ENCODE results near the gene PYROXD2.

The PYROXD2 gene

DNA sequence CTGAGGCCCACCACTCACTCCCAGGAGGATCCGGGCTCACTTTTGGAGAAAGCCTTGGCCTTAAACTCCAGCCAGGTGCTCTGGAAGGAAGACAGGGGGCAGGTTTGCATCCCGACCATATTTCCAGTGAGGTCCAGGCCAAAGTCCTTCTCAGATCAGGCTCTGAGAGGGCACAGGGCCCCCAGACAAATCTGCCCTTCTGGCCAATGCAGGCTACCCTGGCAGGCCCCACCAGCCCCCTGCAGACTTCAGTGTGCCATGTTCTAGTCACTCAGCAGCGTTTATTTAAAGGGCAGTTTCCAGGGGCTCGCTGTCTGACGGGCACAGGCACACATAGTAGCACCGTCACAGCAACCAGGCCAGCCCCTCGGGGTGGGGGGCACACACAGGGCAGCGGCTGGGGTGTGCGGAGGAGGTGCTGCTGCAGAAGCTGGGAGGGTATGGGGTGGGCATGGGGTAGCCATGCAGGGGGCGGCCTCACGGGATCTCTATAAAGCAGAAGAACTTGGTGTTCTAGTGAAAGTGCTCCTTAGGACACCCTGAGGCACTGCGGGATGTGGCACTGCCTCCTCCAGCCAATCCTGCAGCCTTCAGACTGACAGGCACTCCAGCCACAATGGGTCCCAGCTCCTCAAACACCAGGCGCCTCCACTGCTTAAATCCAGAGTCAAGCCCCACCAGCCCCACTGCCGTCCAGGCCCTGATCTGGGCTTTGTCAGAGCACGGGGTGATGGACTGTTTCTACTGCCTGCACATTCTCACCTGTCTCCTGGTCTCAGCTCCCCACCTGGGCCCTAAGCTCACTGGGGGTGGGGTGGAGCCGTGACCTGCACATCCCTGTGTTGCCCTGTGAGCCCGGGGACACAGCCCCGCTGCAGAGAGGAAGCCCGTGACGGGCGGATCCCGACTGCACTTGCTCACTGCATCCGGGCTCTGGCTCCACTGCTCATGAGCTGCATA, 9.6 kb upstream of the PYROXD2 start:
- Histone ChIP-seq H3K4me2 (ENCODE audit: low read length) (no peak overlapping the region), H3K4me1 (ENCODE audit: low read length) (peaks cover 7% of the 10 kb centered on the region), H3K36me3 (replicated peaks; ENCODE audit: low read depth, low read length) (no peaks in the 10 kb centered on the region), H3K9ac (ENCODE audit: low read length) (no peak overlapping the region), H3K27ac (ENCODE audit: low read length) (no peak overlapping the region), H3K9me3 (ENCODE audit: insufficient read depth, low read length) (no peaks in the 10 kb centered on the region), H3K79me2 (ENCODE audit: low read length) (no peaks in the 10 kb centered on the region), H2AFZ (ENCODE audit: low read depth, low read length) (no peak overlapping the region), H3K4me3 (ENCODE audit: low read length) (no peak overlapping the region), H4K20me1 (ENCODE audit: insufficient read depth, low read length) (no peaks in the 10 kb centered on the region), H3K27me3 (ENCODE audit: low read depth, low read length) (no peaks in the 10 kb centered on the region)
- TF ChIP-seq, protein P1, sequence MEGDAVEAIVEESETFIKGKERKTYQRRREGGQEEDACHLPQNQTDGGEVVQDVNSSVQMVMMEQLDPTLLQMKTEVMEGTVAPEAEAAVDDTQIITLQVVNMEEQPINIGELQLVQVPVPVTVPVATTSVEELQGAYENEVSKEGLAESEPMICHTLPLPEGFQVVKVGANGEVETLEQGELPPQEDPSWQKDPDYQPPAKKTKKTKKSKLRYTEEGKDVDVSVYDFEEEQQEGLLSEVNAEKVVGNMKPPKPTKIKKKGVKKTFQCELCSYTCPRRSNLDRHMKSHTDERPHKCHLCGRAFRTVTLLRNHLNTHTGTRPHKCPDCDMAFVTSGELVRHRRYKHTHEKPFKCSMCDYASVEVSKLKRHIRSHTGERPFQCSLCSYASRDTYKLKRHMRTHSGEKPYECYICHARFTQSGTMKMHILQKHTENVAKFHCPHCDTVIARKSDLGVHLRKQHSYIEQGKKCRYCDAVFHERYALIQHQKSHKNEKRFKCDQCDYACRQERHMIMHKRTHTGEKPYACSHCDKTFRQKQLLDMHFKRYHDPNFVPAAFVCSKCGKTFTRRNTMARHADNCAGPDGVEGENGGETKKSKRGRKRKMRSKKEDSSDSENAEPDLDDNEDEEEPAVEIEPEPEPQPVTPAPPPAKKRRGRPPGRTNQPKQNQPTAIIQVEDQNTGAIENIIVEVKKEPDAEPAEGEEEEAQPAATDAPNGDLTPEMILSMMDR (IDR thresholded peaks at IDR 0.05; ENCODE audit: low read depth, low read length), result no peak
- TF ChIP-seq EZH2phosphoT487 (IDR thresholded peaks at IDR 0.05; ENCODE audit: low read depth), result no peak

DNA sequence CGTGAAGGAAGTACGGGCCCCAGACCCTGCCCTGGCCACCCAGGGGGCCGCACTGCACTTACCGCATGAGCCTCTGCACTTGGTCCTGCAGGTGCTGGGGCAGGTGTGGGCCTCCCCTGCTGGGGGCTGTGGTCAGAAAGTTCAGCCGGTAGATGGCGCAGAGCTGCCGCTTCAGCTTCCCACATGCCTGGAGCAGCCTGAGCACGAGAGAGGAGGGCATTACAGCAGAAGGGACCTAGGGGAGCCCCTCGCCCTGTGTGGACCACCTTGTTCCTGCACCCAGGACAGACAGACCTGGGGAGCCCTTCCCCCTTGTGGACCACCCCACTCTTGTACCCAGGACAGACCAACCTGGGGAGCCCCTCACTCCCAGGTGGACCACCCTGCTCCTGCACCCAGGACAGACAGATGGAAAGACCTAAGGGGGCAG, 8.7 kb upstream of the PYROXD2 start:
- Histone ChIP-seq H3K4me1 (ENCODE audit: low read length) (peaks cover 7% of the 10 kb centered on the region), H2AFZ (ENCODE audit: low read depth, low read length) (no peak overlapping the region), H4K20me1 (ENCODE audit: insufficient read depth, low read length) (no peaks in the 10 kb centered on the region), H3K4me3 (ENCODE audit: low read length) (no peak overlapping the region), H3K79me2 (ENCODE audit: low read length) (no peaks in the 10 kb centered on the region), H3K27ac (ENCODE audit: low read length) (no peak overlapping the region), H3K27me3 (ENCODE audit: low read depth, low read length) (no peaks in the 10 kb centered on the region), H3K36me3 (replicated peaks; ENCODE audit: low read depth, low read length) (no peaks in the 10 kb centered on the region), H3K9me3 (ENCODE audit: insufficient read depth, low read length) (no peaks in the 10 kb centered on the region), H3K4me2 (ENCODE audit: low read length) (no peak overlapping the region), H3K9ac (ENCODE audit: low read length) (no peak overlapping the region)
- TF ChIP-seq, protein P1 (IDR thresholded peaks at IDR 0.05; ENCODE audit: low read depth, low read length), result peak; percentile 58
- no peak for TF ChIP-seq EZH2phosphoT487 (IDR thresholded peaks at IDR 0.05; ENCODE audit: low read depth)

DNA sequence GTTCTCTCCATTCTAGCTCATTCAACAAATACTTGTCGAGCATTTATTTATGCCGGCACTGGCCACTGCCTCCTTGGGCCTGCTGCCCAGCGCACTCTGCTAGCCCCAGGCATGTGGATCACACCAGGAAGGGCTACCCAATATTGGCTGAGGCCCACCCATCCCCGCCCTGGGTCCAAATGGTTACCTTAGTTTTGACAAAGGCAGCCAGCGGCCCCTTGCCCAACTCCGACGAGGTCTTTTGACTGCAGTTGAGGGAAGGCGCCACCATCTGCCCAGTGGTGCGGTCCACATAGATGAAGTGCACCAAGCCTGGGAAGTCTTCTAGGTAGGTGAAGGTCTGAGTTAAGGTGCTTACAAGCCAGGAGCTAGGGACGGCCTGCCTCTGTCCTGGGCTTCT, 7.2 kb upstream of the PYROXD2 start:
- Histone ChIP-seq H3K4me1 (ENCODE audit: low read length) (peaks cover 7% of the 10 kb centered on the region), H2AFZ (ENCODE audit: low read depth, low read length) (no peak overlapping the region), H3K9me3 (ENCODE audit: insufficient read depth, low read length) (no peaks in the 10 kb centered on the region), H4K20me1 (ENCODE audit: insufficient read depth, low read length) (no peaks in the 10 kb centered on the region), H3K27me3 (ENCODE audit: low read depth, low read length) (no peaks in the 10 kb centered on the region), H3K79me2 (ENCODE audit: low read length) (no peaks in the 10 kb centered on the region), H3K4me2 (ENCODE audit: low read length) (no peak overlapping the region), H3K27ac (ENCODE audit: low read length) (no peak overlapping the region), H3K9ac (ENCODE audit: low read length) (no peak overlapping the region), H3K36me3 (replicated peaks; ENCODE audit: low read depth, low read length) (no peaks in the 10 kb centered on the region), H3K4me3 (ENCODE audit: low read length) (no peak overlapping the region)
- TF ChIP-seq, protein P1 (IDR thresholded peaks at IDR 0.05; ENCODE audit: low read depth, low read length), result no peak
- TF ChIP-seq EZH2phosphoT487 (IDR thresholded peaks at IDR 0.05; ENCODE audit: low read depth), result no peak

DNA sequence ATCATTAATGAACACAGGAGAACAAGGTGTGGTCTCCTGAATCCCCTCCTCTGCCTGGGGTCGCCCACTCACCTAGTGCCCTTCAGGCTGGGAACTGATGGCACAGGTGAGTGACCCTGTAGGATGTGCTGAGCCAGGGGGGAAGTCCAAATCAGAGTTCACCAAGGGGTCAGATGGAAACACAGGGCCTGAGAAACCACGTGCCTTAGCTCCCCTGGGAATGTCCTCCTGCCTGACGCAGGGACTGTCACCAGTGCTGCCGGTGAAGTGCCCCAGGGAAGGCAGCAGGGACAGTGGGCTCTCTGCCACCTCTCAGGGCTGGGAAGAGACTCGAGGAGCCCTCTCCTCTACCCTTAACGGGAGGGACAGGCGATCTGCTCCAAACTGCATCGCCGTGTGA, 5.8 kb upstream of the PYROXD2 start:
- Histone ChIP-seq H2AFZ (ENCODE audit: low read depth, low read length) (no peak overlapping the region), H3K36me3 (replicated peaks; ENCODE audit: low read depth, low read length) (no peaks in the 10 kb centered on the region), H3K79me2 (ENCODE audit: low read length) (no peaks in the 10 kb centered on the region), H3K27ac (ENCODE audit: low read length) (no peak overlapping the region), H4K20me1 (ENCODE audit: insufficient read depth, low read length) (no peaks in the 10 kb centered on the region), H3K9ac (ENCODE audit: low read length) (no peak overlapping the region), H3K9me3 (ENCODE audit: insufficient read depth, low read length) (no peaks in the 10 kb centered on the region), H3K4me1 (ENCODE audit: low read length) (peaks cover 7% of the 10 kb centered on the region), H3K27me3 (ENCODE audit: low read depth, low read length) (no peaks in the 10 kb centered on the region), H3K4me3 (ENCODE audit: low read length) (no peak overlapping the region), H3K4me2 (ENCODE audit: low read length) (no peak overlapping the region)
- TF ChIP-seq, protein P1 (IDR thresholded peaks at IDR 0.05; ENCODE audit: low read depth, low read length), result no peak
- no peak for TF ChIP-seq EZH2phosphoT487 (IDR thresholded peaks at IDR 0.05; ENCODE audit: low read depth)
